Choroid plexus epithelial cell (primary cell): ENCODE data around the gene RANBP17.

ENCODE experiments used
- DNase-seq: peaks from one replicate; pipeline ENCODE4 v3.0.0-alpha.2; 2010; ENCODE audit warnings: low read depth
- H3K4me3 ChIP-seq: 2 replicates; pipeline ENCODE4 v1.5.1; 2011; ENCODE audit warnings: low read depth, mild to moderate bottlenecking, control low read depth, low read length, moderate library complexity
- CTCF ChIP-seq: conservative IDR thresholded peaks from 2 replicates; pipeline ENCODE4 v1.5.1; 2011; ENCODE audit warnings: low read depth, mild to moderate bottlenecking, control low read depth, inconsistent platforms, low read length, moderate library complexity

Gene RANBP17

GRCh38 chr5:170985486-170985885 is 123.7 kb downstream of the RANBP17 start:
- H3K4me3 ChIP-seq: no peak overlapping the region
- TF ChIP-seq CTCF: no peak
- DNase-seq: peak; percentile 13

GRCh38 chr5:170986598-170986997 is 124.8 kb downstream of the RANBP17 start:
- peak; percentile 72 for DNase-seq
- no peak overlapping the region for H3K4me3 ChIP-seq
- peak; percentile 47 for TF ChIP-seq CTCF

GRCh38 chr5:170993476-170993875 is 131.7 kb downstream of the RANBP17 start:
- DNase-seq: no peak
- no peak for TF ChIP-seq CTCF
- no peak overlapping the region for H3K4me3 ChIP-seq

GRCh38 chr5:171010086-171010485 is 148.3 kb downstream of the RANBP17 start:
- no peak for DNase-seq
- H3K4me3 ChIP-seq: no peak overlapping the region
- TF ChIP-seq CTCF: no peak

- no peak overlapping the region for H3K4me3 ChIP-seq
- TF ChIP-seq CTCF: no peak
- no peak for DNase-seq
Observed at GRCh38 chr5:171010816-171011215, 149.0 kb downstream of the RANBP17 start.

GRCh38 chr5:171023508-171023907 is 161.7 kb downstream of the RANBP17 start:
- no peak overlapping the region for H3K4me3 ChIP-seq
- peak; percentile 10 for DNase-seq
- no peak for TF ChIP-seq CTCF

GRCh38 chr5:171024084-171024483 is 162.3 kb downstream of the RANBP17 start:
- H3K4me3 ChIP-seq: no peak overlapping the region
- TF ChIP-seq CTCF: no peak
- no peak for DNase-seq
